Hematopoietic multipotent progenitor cell treated with erythropoietin and hydrocortisone succinate and interleukin-3 and kit ligand, for 15 days (in vitro differentiated cells): Measurements from ENCODE around the gene OTC.

ENCODE experiments used
- DNase-seq: peaks from one replicate; pipeline ENCODE4 v3.0.0-alpha.2; 2015; ENCODE audit warnings: low spot score

The OTC gene

DNA sequence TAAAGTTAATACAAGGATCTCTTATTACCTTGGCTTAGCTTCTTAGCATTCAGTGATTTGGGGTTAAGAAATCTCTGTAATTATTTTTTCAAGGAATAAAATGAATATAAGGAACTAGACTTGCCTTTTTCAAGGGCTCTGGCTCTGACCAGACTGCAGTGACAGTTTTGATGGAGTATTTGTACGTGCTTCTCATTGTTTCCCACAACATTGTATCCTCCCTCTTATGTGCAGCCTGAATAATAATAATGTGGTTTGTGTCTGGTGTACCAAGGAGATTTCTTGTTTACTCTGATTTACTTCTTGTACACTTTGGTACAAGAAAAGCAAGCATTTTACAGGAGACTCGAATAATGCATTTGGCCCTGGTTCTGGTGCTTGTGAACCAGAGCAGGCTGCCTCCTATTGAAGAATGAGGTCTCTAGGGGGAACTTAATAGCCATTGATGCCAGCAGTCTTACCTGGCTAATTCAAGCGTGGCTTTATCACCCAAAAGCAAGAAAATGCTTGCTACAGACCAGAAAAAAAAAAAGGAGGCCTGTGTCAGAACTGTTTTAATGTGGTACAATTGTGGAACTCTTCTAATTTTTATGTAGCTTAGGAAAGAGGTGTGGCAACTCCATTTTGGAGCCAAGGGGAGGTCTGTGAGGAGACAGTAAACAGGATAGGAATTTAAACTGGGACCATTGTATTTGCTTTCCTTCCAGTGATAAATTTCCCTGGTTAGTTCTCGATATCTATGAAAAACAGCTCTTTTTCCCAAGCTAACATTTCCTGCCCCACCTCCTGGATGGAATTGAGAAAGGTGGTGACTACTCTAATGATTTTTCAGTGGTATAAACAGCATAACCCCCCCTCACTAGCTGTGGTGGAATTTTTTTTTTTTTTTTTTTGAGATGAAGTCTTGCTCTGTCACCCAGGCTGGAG, 5.6 kb downstream of the OTC start:
- DNase-seq, result no peak

GRCh38 chrX:38363046-38363445, 10.6 kb downstream of the OTC start:
- no peak for DNase-seq

- no peak for DNase-seq
These were observed 13.6 kb downstream of the OTC start for GRCh38 chrX:38365954-38366353.

DNA sequence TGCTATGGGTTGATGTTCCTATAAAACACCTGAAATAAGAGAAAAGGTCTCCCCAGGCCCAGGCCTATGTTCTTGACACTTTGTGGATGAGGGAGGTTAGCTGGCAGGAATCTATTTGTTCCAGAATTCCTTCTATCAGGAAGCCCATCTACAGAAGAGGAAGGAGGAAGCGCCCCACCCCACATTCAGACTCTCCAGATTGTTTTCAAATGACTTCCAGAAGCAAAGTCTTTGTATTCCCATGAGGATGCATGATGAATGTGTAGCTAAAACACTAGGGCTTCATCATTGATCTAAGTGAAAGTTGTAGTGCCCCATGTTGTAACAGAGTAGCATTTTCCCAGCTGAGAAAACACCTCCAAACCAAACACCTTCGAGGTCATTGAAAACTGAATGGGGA, 16.4 kb downstream of the OTC start:
- no peak for DNase-seq

DNA sequence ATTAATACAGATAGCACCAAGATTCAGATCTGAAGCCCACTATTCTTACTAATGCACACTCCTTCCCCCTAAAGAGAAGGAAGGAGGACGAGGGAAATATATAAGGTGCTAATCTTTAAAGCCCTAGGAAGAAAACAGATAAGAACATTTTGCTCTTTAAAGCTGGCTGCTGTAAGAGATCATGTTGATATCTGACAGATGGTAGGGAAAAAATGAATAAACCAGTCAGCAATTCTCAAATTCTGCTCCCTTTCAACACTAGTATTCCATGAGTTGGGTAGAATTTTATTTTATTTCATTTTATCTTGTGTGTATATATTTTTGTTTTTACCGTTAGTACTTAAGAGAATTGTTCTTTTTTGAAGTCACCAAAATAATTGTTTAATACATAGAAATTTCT, 19.2 kb downstream of the OTC start:
- DNase-seq, result no peak

DNA sequence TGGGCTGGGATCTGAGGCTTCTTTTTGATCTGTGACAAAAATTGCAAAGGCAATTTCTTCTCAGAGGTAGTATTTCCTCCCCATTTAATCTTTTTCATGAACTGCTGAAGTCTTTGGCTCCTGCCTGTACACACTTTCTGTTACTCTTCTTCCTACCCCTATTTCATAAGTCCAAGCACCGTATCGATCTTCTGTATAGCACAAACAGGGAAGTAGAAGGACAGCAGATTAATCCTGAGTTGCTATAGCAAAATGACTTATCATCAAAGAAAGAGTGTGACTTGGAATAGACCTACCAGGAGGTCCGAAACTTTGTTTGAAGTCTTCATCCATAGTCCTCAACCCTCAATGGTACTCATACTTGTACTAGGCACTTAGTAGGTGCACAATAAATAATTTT, 22.0 kb downstream of the OTC start:
- DNase-seq, result no peak

DNA sequence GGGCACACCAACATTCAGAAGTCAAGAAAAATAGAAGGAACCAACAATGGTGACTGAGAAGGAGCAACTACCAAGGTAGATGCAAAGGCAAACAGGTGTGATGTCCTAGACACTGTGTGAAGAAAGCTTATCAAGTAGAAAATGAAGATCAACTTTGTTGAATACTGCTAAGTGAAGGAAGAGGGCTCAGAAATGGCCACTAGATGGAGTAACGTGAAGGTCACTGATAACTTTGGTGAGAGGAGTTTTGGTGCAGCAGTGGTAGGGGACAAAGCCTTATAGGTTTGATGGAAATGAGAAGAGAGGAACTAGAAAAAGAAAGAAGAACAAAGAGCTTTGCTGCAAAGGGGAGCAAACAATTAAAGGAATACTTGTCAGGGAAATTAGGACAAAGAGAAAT, 23.5 kb downstream of the OTC start:
- no peak for DNase-seq

- no peak for DNase-seq
These were observed 24.3 kb downstream of the OTC start for GRCh38 chrX:38376747-38377146.

GRCh38 chrX:38379088-38379487, 26.7 kb downstream of the OTC start:
- no peak for DNase-seq

DNA sequence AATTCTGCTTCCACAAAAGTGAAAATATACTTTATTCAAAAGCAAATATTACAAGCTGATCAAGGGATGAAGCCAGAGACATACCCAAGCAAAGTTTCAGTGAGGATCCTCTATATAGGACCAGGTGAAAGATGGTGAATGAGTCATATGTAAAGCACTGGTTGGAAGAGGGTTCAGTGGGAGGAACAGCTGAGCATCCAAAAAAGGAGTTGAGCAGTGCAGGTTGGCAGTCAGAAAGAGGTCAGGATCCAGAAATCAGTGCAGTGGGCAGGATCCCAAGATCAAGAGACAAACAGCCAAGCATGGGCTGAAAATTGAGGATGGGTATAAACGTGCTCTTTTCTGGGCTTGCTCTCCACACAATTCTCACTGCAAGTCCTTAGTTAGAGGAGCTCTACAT, 30.3 kb downstream of the OTC start:
- DNase-seq, result no peak

- no peak for DNase-seq
These were observed 48.0 kb downstream of the OTC start for GRCh38 chrX:38400389-38400910.

GRCh38 chrX:38402118-38402517, 49.7 kb downstream of the OTC start:
- DNase-seq, result no peak

DNA sequence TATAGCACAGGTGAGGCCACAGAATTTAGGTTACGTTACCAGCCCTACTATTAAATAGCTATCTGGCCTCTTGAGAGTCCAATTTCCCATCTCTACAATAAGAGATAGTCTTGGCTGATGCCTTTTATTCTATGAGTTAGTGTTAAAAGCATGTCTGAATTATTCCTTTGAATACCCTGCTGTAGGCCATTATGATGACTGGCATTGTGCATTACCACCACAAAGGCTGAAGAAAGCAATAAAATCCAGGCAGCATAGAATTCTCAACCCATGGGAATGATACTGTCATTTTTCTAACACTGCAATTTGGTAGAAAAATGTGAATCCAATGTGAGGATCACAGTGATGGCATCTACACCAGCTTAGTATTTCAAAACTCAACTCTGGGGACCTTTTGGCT, 51.4 kb downstream of the OTC start:
- no peak for DNase-seq

- DNase-seq, result no peak
These were observed 54.7 kb downstream of the OTC start for GRCh38 chrX:38407126-38407525.

GRCh38 chrX:38409289-38409688, 56.9 kb downstream of the OTC start:
- DNase-seq, result no peak

GRCh38 chrX:38426785-38427184, 74.4 kb downstream of the OTC start:
- peak; percentile 2 for DNase-seq

- no peak for DNase-seq
These were observed 79.1 kb downstream of the OTC start for GRCh38 chrX:38431525-38431924.

DNA sequence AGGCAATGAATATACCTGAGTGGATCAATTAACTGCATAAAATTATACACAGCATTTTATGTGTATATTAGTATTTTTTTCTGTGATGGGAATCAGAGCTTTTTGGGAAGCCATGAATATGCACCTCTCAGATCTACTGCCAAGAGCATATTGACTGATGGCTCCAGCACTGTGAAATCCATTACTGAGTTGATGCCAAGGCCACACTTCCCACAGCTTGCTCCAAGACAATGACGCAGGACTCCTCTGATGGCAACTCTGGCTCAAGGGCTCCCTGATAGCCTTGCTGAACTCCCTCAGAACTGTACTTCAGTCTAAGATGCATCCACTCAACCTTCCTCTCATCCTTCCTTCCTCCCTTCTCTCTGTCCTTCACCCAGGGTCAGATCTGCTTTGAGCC, 82.7 kb downstream of the OTC start:
- no peak for DNase-seq

DNA sequence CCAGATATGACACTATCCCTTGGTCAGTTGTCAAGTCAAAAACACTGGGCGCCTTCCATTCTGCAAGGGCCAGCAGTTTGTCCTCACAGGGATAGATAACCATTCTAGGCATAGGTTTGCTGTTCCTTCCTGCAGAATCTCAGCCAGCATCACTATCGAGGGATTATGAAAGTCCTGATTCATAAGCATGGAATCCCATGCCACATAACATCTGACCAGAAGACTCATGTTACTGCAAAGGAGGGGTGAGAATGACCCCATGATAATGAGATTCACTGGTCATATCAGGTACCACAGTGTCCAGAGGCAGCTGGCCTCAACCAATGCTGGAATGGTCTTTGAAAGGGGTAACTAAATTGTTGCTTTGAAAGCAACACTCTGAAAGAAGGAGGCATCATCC, 84.7 kb downstream of the OTC start:
- no peak for DNase-seq

DNA sequence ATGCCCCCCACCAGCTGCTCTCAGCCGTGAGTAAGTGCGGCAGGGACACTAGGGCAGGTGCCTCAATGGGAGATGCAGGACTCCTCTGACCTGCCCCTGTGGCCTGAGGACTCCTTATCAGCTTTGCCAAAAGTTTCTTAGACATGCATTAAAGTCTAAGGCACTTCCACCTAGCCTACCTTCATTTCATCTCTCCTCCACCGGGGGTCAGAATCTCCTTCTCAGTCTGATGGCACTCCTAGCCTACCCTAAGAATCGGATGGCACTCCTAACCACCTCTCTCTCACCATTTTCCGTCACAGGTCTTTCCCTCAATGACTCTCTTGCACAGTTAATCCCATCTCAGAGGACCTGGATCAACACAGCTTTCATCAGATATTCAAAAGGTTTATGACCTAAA, 85.9 kb downstream of the OTC start:
- no peak for DNase-seq

GRCh38 chrX:38452603-38453002, 100.2 kb downstream of the OTC start:
- DNase-seq, result no peak

DNA sequence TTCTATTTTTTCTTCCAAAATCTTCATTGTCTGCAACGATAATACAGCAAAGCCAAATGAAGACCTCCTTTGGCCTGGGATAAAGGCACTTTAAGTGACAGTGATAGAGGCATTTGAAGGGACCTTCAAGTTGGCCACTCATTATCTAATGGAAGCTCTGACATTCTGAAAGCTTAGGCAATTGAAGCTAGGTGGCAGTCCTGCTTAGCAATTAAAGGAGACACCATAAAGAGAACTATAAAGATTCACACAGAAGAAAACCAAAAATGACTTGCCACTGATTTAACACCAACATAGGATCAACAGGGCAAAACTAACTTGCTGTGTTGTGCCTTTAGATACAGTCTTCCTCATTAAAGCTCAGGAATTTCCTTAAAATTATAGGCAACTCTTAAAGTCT, 105.7 kb downstream of the OTC start:
- no peak for DNase-seq

DNA sequence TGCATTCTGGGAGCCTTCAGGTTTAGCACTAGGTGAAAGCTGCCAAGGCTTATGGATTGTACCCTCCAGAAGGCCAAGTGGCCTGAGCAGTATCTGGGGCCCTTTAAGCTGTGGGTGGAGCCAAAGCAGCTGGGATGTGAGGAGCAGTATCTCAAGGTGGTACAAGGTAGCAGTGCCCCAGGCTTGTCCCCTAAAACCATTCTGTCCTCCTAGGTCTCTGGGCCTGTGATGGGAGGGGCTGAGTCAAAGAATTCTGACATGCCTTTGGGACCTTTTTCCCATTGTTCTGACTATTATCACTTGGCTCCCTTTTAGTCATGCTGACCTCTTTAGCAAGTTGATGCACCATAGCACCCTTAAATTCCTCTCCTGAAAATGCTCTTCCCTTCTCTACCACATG, 109.9 kb downstream of the OTC start:
- no peak for DNase-seq

DNA sequence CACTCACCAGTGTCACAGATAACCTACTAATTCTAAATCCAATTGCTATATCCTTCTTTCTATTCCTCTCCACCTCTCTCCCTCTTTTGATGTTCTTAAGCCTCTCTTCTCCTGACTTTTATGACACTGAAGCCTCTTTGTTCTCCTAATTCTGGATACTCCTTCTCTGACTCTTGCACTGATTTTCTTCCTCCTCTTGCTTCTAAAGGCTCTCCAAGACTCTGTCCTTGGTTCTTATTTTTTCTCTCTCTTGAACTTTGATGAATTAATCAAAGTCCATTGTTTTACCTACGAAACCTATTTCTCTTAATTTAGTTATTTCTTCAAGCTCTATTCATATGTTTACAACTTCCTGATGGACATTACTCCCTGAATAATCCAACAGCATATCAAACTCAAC, 113.3 kb downstream of the OTC start:
- no peak for DNase-seq
